Activated T-helper 1 cell treated with anti-CD3 and anti-CD28 coated beads, Interleukin-2, amount 50 U/mL, for 16 hours (primary cell): ENCODE data around the gene ELP1.
"Not testable (repeated sequence)": the region's sequence is repeated elsewhere in the genome, so short reads cannot be mapped to it uniquely, and the experiment has no call there.

Source experiments
- DNase-seq, 2 donors: peaks; one replicate each; pipeline ENCODE4 v3.0.0-alpha.2; 2020; ENCODE audit warnings: low read depth in 1 of 2, low spot score in 1 of 2

ELP1 gene

GRCh38 chr9:108854641-108855528 lies 79.0 kb downstream of the ELP1 start:
- DNase-seq = no peak

GRCh38 chr9:108854094-108854493 lies 79.8 kb downstream of the ELP1 start:
- DNase-seq = no peak

GRCh38 chr9:108852079-108852478 lies 81.8 kb downstream of the ELP1 start:
- no peak for DNase-seq

- DNase-seq = no peak
These were observed 82.8 kb downstream of the ELP1 start for GRCh38 chr9:108851138-108851537.

GRCh38 chr9:108850293-108850897 lies 83.5 kb downstream of the ELP1 start:
- no peak for DNase-seq

- not testable (repeated sequence) for DNase-seq
These were observed 85.6 kb downstream of the ELP1 start for GRCh38 chr9:108848296-108848695.

- DNase-seq = no peak
These were observed 88.0 kb downstream of the ELP1 start for GRCh38 chr9:108845947-108846346.

GRCh38 chr9:108845507-108845906 lies 88.4 kb downstream of the ELP1 start:
- no peak for DNase-seq

GRCh38 chr9:108844856-108845255 lies 89.1 kb downstream of the ELP1 start:
- no peak for DNase-seq

GRCh38 chr9:108844391-108844790 lies 89.5 kb downstream of the ELP1 start:
- no peak for DNase-seq

- DNase-seq = no peak
These were observed 91.2 kb downstream of the ELP1 start for GRCh38 chr9:108842610-108843295.

- DNase-seq = not testable (repeated sequence)
These were observed 94.4 kb downstream of the ELP1 start for GRCh38 chr9:108839561-108839960.

- DNase-seq = no peak
These were observed 95.9 kb downstream of the ELP1 start for GRCh38 chr9:108838017-108838416.

GRCh38 chr9:108837530-108837929 lies 96.4 kb downstream of the ELP1 start:
- DNase-seq = no peak

GRCh38 chr9:108836781-108837180 lies 97.1 kb downstream of the ELP1 start:
- no peak for DNase-seq

- no peak for DNase-seq
These were observed 97.6 kb downstream of the ELP1 start for GRCh38 chr9:108836319-108836718.

- no peak for DNase-seq
These were observed 98.1 kb downstream of the ELP1 start for GRCh38 chr9:108835831-108836230.

- DNase-seq = no peak
These were observed 98.8 kb downstream of the ELP1 start for GRCh38 chr9:108834959-108835665.

- no peak for DNase-seq
These were observed 101.8 kb downstream of the ELP1 start for GRCh38 chr9:108832179-108832500.

GRCh38 chr9:108831496-108832178 lies 102.3 kb downstream of the ELP1 start:
- no peak for DNase-seq

GRCh38 chr9:108830272-108830671 lies 103.7 kb downstream of the ELP1 start:
- no peak for DNase-seq
